IgD-negative memory B cell (primary cell): Measurements from ENCODE around the gene CRYZL1. TPM values are rescaled to one million over a fixed set of nuclear protein-coding genes. Genes with fewer than 3 reads are reported as not detected.

ENCODE experiments used
- H3K27ac Mint-ChIP-seq, 3 donors: one replicate each; pipeline ENCODE4 v1.8.0; 2020 to 2022; ENCODE audit warnings: mild to moderate bottlenecking in 3 of 3, mixed read lengths in 3 of 3, moderate library complexity in 1 of 3
- H3K27me3 Mint-ChIP-seq: one replicate; pipeline ENCODE4 v1.8.0; 2021; ENCODE audit warnings: mixed read lengths
- H3K36me3 Mint-ChIP-seq: one replicate; pipeline ENCODE4 v1.8.0; 2020; ENCODE audit warnings: mild to moderate bottlenecking, mixed read lengths
- H3K4me1 Mint-ChIP-seq, 3 donors: one replicate each; pipeline ENCODE4 v1.8.0; 2020 to 2022; ENCODE audit warnings: mixed read lengths in 3 of 3, mild to moderate bottlenecking in 1 of 3
- H3K4me3 Mint-ChIP-seq, 4 donors: one replicate each; pipeline ENCODE4 v1.8.0; 2020 to 2022; ENCODE audit warnings: mild to moderate bottlenecking in 4 of 4, mixed read lengths in 4 of 4, moderate library complexity in 3 of 4
- H3K9me3 Mint-ChIP-seq, 3 donors: one replicate each; pipeline ENCODE4 v1.8.0; 2020 to 2021; ENCODE audit warnings: mixed read lengths in 3 of 3, mild to moderate bottlenecking in 1 of 3
- polyA plus RNA-seq: library from polyadenylated mRNA; unstranded; fragments of 300-500 nt; fragmentation: Illumina TruSeq; gene quantifications from one replicate; pipeline ENCODE4 v1.2.3, GENCODE V29; 2021

The CRYZL1 gene
- polyA plus RNA-seq, 1 donor from 2014 or later, result 30.2 TPM

- Mint-ChIP-seq H3K27ac (no peak overlapping the region), H3K36me3 (no peaks in the 10 kb centered on the region), H3K4me3 (no peak overlapping the region), H3K27me3 (peaks cover 1% of the 10 kb centered on the region), H3K9me3 (no peaks in the 10 kb centered on the region), H3K4me1 (no peaks in the 10 kb centered on the region)
These were observed 27.1 kb upstream of the CRYZL1 start for GRCh38 chr21:33668620-33669019.

GRCh38 chr21:33668180-33668579, 26.6 kb upstream of the CRYZL1 start:
- Mint-ChIP-seq H3K4me1 (no peaks in the 10 kb centered on the region), H3K27ac (no peak overlapping the region), H3K27me3 (peaks cover 1% of the 10 kb centered on the region), H3K36me3 (no peaks in the 10 kb centered on the region), H3K9me3 (no peaks in the 10 kb centered on the region), H3K4me3 (no peak overlapping the region)

- no peaks in the 10 kb centered on the region for H3K4me1 Mint-ChIP-seq
- no peak overlapping the region for H3K4me3 Mint-ChIP-seq
- H3K27ac Mint-ChIP-seq, result no peak overlapping the region
- H3K27me3 Mint-ChIP-seq, result peaks cover 1% of the 10 kb centered on the region
- no peaks in the 10 kb centered on the region for H3K9me3 Mint-ChIP-seq
- no peaks in the 10 kb centered on the region for H3K36me3 Mint-ChIP-seq
These were observed 26.1 kb upstream of the CRYZL1 start for GRCh38 chr21:33667636-33668035.

GRCh38 chr21:33666153-33666552, 24.6 kb upstream of the CRYZL1 start:
- H3K9me3 Mint-ChIP-seq, result no peaks in the 10 kb centered on the region
- peaks cover 1% of the 10 kb centered on the region for H3K27me3 Mint-ChIP-seq
- H3K36me3 Mint-ChIP-seq, result peaks cover 3% of the 10 kb centered on the region
- H3K27ac Mint-ChIP-seq, result no peak overlapping the region
- H3K4me3 Mint-ChIP-seq, result no peak overlapping the region
- H3K4me1 Mint-ChIP-seq, result no peaks in the 10 kb centered on the region

GRCh38 chr21:33664135-33664534, 22.6 kb upstream of the CRYZL1 start:
- H3K27ac Mint-ChIP-seq, result peak overlapping the region in 1 of 3 donors; percentile 35
- H3K27me3 Mint-ChIP-seq, result peaks cover 2% of the 10 kb centered on the region
- peaks cover 0 to 1% (median 0%) of the 10 kb centered on the region in 3 donors for H3K9me3 Mint-ChIP-seq
- peaks cover 3% of the 10 kb centered on the region for H3K36me3 Mint-ChIP-seq
- no peaks in the 10 kb centered on the region for H3K4me1 Mint-ChIP-seq
- H3K4me3 Mint-ChIP-seq, result no peak overlapping the region

GRCh38 chr21:33663241-33663640, 21.7 kb upstream of the CRYZL1 start:
- Mint-ChIP-seq H3K36me3 (peaks cover 3% of the 10 kb centered on the region), H3K27ac (no peak overlapping the region), H3K9me3 (peaks cover 0 to 2% (median 0%) of the 10 kb centered on the region in 3 donors), H3K27me3 (peaks cover 10% of the 10 kb centered on the region), H3K4me3 (no peak overlapping the region), H3K4me1 (no peaks in the 10 kb centered on the region)

GRCh38 chr21:33662046-33662445, 20.5 kb upstream of the CRYZL1 start:
- no peaks in the 10 kb centered on the region for H3K4me1 Mint-ChIP-seq
- H3K27me3 Mint-ChIP-seq, result peaks cover 10% of the 10 kb centered on the region
- H3K27ac Mint-ChIP-seq, result no peak overlapping the region
- peaks cover 0 to 2% (median 0%) of the 10 kb centered on the region in 3 donors for H3K9me3 Mint-ChIP-seq
- H3K36me3 Mint-ChIP-seq, result peaks cover 3% of the 10 kb centered on the region
- no peak overlapping the region for H3K4me3 Mint-ChIP-seq

- Mint-ChIP-seq H3K4me3 (no peak overlapping the region), H3K27ac (no peak overlapping the region), H3K4me1 (no peaks in the 10 kb centered on the region), H3K27me3 (peaks cover 10% of the 10 kb centered on the region), H3K36me3 (peaks cover 3% of the 10 kb centered on the region), H3K9me3 (peaks cover 0 to 2% (median 0%) of the 10 kb centered on the region in 3 donors)
These were observed 19.6 kb upstream of the CRYZL1 start for GRCh38 chr21:33661146-33661545.

GRCh38 chr21:33660406-33660805, 18.9 kb upstream of the CRYZL1 start:
- Mint-ChIP-seq H3K9me3 (peaks cover 0 to 2% (median 0%) of the 10 kb centered on the region in 3 donors), H3K27ac (peak overlapping the region in 1 of 3 donors; percentile 28), H3K4me3 (no peak overlapping the region), H3K36me3 (peaks cover 3% of the 10 kb centered on the region), H3K4me1 (no peaks in the 10 kb centered on the region), H3K27me3 (peaks cover 10% of the 10 kb centered on the region)

GRCh38 chr21:33659568-33659949, 18.0 kb upstream of the CRYZL1 start:
- H3K27me3 Mint-ChIP-seq, result peaks cover 12% of the 10 kb centered on the region
- no peak overlapping the region for H3K4me3 Mint-ChIP-seq
- no peaks in the 10 kb centered on the region for H3K4me1 Mint-ChIP-seq
- peaks cover 3% of the 10 kb centered on the region for H3K36me3 Mint-ChIP-seq
- peaks cover 0 to 2% (median 0%) of the 10 kb centered on the region in 3 donors for H3K9me3 Mint-ChIP-seq
- no peak overlapping the region for H3K27ac Mint-ChIP-seq

- peaks cover 3% of the 10 kb centered on the region for H3K36me3 Mint-ChIP-seq
- H3K4me3 Mint-ChIP-seq, result no peak overlapping the region
- H3K27ac Mint-ChIP-seq, result no peak overlapping the region
- H3K27me3 Mint-ChIP-seq, result peaks cover 14% of the 10 kb centered on the region
- H3K4me1 Mint-ChIP-seq, result peaks cover 0 to 1% (median 0%) of the 10 kb centered on the region in 3 donors
- H3K9me3 Mint-ChIP-seq, result peaks cover 0 to 2% (median 0%) of the 10 kb centered on the region in 3 donors
These were observed 17.5 kb upstream of the CRYZL1 start for GRCh38 chr21:33658919-33659567.

- peaks cover 17% of the 10 kb centered on the region for H3K27me3 Mint-ChIP-seq
- peaks cover 0 to 1% (median 0%) of the 10 kb centered on the region in 3 donors for H3K4me1 Mint-ChIP-seq
- H3K4me3 Mint-ChIP-seq, result peak overlapping the region in 1 of 4 donors; percentile 23
- peaks cover 0 to 2% (median 0%) of the 10 kb centered on the region in 3 donors for H3K9me3 Mint-ChIP-seq
- peaks cover 3% of the 10 kb centered on the region for H3K36me3 Mint-ChIP-seq
- no peak overlapping the region for H3K27ac Mint-ChIP-seq
These were observed 15.7 kb upstream of the CRYZL1 start for GRCh38 chr21:33657124-33657820.

- no peaks in the 10 kb centered on the region for H3K36me3 Mint-ChIP-seq
- peaks cover 0 to 2% (median 0%) of the 10 kb centered on the region in 3 donors for H3K9me3 Mint-ChIP-seq
- peaks cover 0 to 1% (median 0%) of the 10 kb centered on the region in 3 donors for H3K4me1 Mint-ChIP-seq
- peaks cover 19% of the 10 kb centered on the region for H3K27me3 Mint-ChIP-seq
- H3K27ac Mint-ChIP-seq, result no peak overlapping the region
- no peak overlapping the region for H3K4me3 Mint-ChIP-seq
These were observed 14.2 kb upstream of the CRYZL1 start for GRCh38 chr21:33655588-33656221.

- Mint-ChIP-seq H3K4me3 (no peak overlapping the region), H3K4me1 (peaks cover 0 to 1% (median 0%) of the 10 kb centered on the region in 3 donors), H3K36me3 (no peaks in the 10 kb centered on the region), H3K9me3 (peaks cover 0 to 2% (median 0%) of the 10 kb centered on the region in 3 donors), H3K27ac (no peak overlapping the region), H3K27me3 (peaks cover 19% of the 10 kb centered on the region)
These were observed 12.9 kb upstream of the CRYZL1 start for GRCh38 chr21:33654412-33654811.

- peaks cover 10% of the 10 kb centered on the region for H3K27me3 Mint-ChIP-seq
- H3K4me1 Mint-ChIP-seq, result peaks cover 0 to 1% (median 0%) of the 10 kb centered on the region in 3 donors
- no peaks in the 10 kb centered on the region for H3K9me3 Mint-ChIP-seq
- no peak overlapping the region for H3K4me3 Mint-ChIP-seq
- no peak overlapping the region for H3K27ac Mint-ChIP-seq
- H3K36me3 Mint-ChIP-seq, result no peaks in the 10 kb centered on the region
These were observed 10.6 kb upstream of the CRYZL1 start for GRCh38 chr21:33651965-33652680.
